SK-N-SH (cell line): ENCODE measurements around the gene ZDHHC21.

Source experiments
- POLR2AphosphoS5 ChIP-seq: IDR thresholded peaks from 2 replicates; pipeline ENCODE4 v1.6.1; 2012; ENCODE audit warnings: low read depth, low read length
- TAF1 ChIP-seq: IDR thresholded peaks from 2 replicates; pipeline ENCODE4 v1.6.1; 2012; ENCODE audit warnings: low read depth, mild to moderate bottlenecking, low read length, moderate library complexity, borderline replicate concordance

DNA sequence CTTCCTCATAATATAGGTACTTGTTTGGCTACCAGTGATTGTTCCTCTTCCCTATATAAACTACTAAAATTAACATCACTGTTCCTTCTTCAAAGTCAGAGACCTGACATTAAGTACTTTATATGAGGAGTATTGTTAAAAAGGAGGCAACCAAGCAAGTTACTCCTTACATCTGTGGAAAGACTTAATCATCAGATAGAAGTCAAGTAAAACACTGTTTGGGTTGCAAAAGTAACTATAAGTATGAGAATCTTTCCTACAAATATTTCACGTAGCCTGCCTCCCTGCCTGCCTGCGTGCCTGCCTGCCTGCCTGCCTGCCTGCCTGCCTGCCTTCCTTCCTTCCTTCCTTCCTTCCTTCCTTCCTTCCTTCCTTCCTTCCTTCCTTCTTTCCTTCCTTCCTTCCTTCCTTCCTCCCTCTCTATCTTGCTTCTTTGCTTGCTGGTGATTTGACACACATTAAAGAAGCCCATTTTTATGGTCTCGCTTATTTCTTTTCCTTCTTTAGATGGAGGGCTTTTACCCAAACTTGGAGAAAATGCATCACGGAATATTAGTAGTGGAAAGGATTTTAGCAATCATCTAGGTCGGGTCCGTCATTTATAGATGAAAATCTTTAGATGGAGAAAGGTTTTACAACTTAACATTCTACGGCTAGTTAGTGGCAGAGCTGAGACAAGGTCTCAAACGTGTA lies 26.1 kb upstream of the ZDHHC21 start:
- TF ChIP-seq POLR2AphosphoS5 = no peak
- TF ChIP-seq TAF1 = no peak
